Keratinocyte (primary cell): ENCODE results near the gene DLGAP1. TPM values are rescaled to one million over a fixed set of nuclear protein-coding genes. Genes with fewer than 3 reads are reported as not detected.

ENCODE experiments used
- DNase-seq: peaks from one replicate; pipeline ENCODE4 v3.0.0-alpha.2; 2011; ENCODE audit warnings: low read depth, missing footprints, low spot score
- FAIRE-seq: peaks from 2 replicates; lab custom pipeline; 2011; peaks lifted over from hg19 to GRCh38; lab: Jason Lieb, UNC
- H2AFZ ChIP-seq: 2 replicates; pipeline ENCODE4 v1.6.0; 2012; ENCODE audit warnings: low read length, control low read depth, inconsistent platforms; ENCODE audit not compliant: control insufficient read depth
- H3K27ac ChIP-seq: 2 replicates; pipeline ENCODE4 v1.5.1; 2011; ENCODE audit warnings: low read length; ENCODE audit not compliant: control insufficient read depth, insufficient read depth
- H3K27me3 ChIP-seq: 3 replicates; pipeline ENCODE4 v1.6.0; 2011; ENCODE audit warnings: low read length; ENCODE audit not compliant: control insufficient read depth, insufficient read depth; ENCODE audit errors: extremely low read depth
- H3K36me3 ChIP-seq, 2 experiments: 2 replicates in 1 of 2; 3 replicates in 1 of 2; pipeline ENCODE4 v1.5.1; 2011; ENCODE audit warnings: low read length in 2 of 2, mild to moderate bottlenecking in 1 of 2; ENCODE audit not compliant: control insufficient read depth in 2 of 2, insufficient read depth in 2 of 2; ENCODE audit errors: extremely low read depth in 1 of 2
- H3K4me1 ChIP-seq: 3 replicates; pipeline ENCODE4 v1.5.1; 2011; ENCODE audit warnings: low read length; ENCODE audit not compliant: control insufficient read depth, insufficient read depth; ENCODE audit errors: extremely low read depth
- H3K4me2 ChIP-seq: 3 replicates; pipeline ENCODE4 v1.6.0; 2011; ENCODE audit warnings: low read depth, low read length; ENCODE audit not compliant: control insufficient read depth, insufficient read depth; ENCODE audit errors: extremely low read depth
- H3K4me3 ChIP-seq, 3 experiments: fragments of 200-600 bp in 1 of 3; sonication (generic) in 1 of 3; 2 replicates in 2 of 3; 3 replicates in 1 of 3; pipeline ENCODE4 v1.5.1; 2011 to 2016; ENCODE audit warnings: low read length in 3 of 3, mild to moderate bottlenecking in 3 of 3, control low read depth in 2 of 3, inconsistent platforms in 1 of 3, low read depth in 1 of 3, mixed read lengths in 1 of 3, mixed run types in 1 of 3, moderate library complexity in 1 of 3; ENCODE audit not compliant: control insufficient read depth in 2 of 3, insufficient read depth in 2 of 3; ENCODE audit errors: extremely low read depth in 1 of 3
- H3K79me2 ChIP-seq: 2 replicates; pipeline ENCODE4 v1.6.0; 2012; ENCODE audit warnings: low read length; ENCODE audit not compliant: control insufficient read depth, insufficient read depth
- H3K9ac ChIP-seq: 3 replicates; pipeline ENCODE4 v1.6.0; 2011; ENCODE audit warnings: low read length; ENCODE audit not compliant: control insufficient read depth, insufficient read depth; ENCODE audit errors: extremely low read depth
- H3K9me1 ChIP-seq: 3 replicates; pipeline ENCODE4 v1.6.0; 2011; ENCODE audit warnings: low read length; ENCODE audit not compliant: control insufficient read depth, insufficient read depth; ENCODE audit errors: extremely low read depth
- H3K9me3 ChIP-seq: 2 replicates; pipeline ENCODE4 v1.5.1; 2012; ENCODE audit warnings: low read depth, low read length; ENCODE audit not compliant: control insufficient read depth
- H4K20me1 ChIP-seq: 3 replicates; pipeline ENCODE4 v1.6.0; 2011; ENCODE audit warnings: low read length; ENCODE audit not compliant: control insufficient read depth, insufficient read depth; ENCODE audit errors: extremely low read depth
- CTCF ChIP-seq, 3 experiments: IDR thresholded peaks in 1 of 3; conservative IDR thresholded peaks in 1 of 3; optimal IDR thresholded peaks in 1 of 3; 2 replicates in 2 of 3; 3 replicates in 1 of 3; pipeline versions ENCODE3 to v1.5.1; 2011; ENCODE audit warnings: low read length in 3 of 3, mild to moderate bottlenecking in 3 of 3, moderate library complexity in 2 of 3, control low read depth in 1 of 3, inconsistent platforms in 1 of 3; ENCODE audit not compliant: insufficient read depth in 2 of 3; ENCODE audit errors: extremely low read depth in 1 of 3
- EZH2 ChIP-seq: IDR thresholded peaks from one replicate; pipeline ENCODE4 v1.6.1; 2012; ENCODE audit warnings: inconsistent platforms, mild to moderate bottlenecking, low read length, moderate library complexity
- dilution Hi-C: fragments of 300-500 bp; cut with MboI; formaldehyde crosslinking; loops from one replicate; pipeline ENCODE4 v1.7.0; 2020; ENCODE audit warnings: low sequenced_read_pairs; ENCODE audit not compliant: extremely low pct_ligation_motif_present
- polyA plus RNA-seq, 5 experiments: library from polyadenylated mRNA; depleted of rRNA in 3 of 5; stranded (reverse) in 3 of 5; stranded (forward) in 1 of 5; unstranded in 1 of 5; fragments of >200 nt; gene quantifications; 1 replicate in 1 of 5; 2 replicates in 3 of 5; 3 replicates in 1 of 5; pipeline versions ENCODE4 v1.2.1 to v1.2.3, GENCODE V29; 2011 to 2012; ENCODE audit warnings: missing spikeins in 2 of 5, low read depth in 1 of 5, low replicate concordance in 1 of 5

The DLGAP1 gene
- polyA plus RNA-seq, 1 donor (not counting 4 experiments of a cell fraction or from before 2014, with no cell fraction given), result not detected

DNA sequence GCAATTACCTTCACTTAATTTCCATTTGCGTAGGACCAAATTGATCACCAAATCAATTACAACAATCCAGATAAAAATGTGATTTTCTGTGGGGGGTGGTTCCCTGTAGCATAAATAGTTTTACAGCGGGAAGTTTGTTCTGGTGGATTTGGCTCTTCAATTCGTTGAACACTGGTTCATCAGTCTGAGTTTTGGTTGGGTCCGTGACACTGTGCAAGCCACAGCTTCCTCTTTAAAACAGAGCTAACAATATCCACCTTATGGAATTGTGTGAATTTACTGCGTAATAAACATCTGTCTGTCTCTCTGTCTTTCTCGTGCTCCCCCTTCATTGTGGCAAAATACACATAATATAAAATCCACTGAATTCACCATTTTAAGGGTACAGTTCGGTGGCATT lies 694.4 kb downstream of the DLGAP1 start:
- H2AFZ ChIP-seq, result no peak overlapping the region
- H3K27me3 ChIP-seq, result no peaks in the 10 kb centered on the region
- dilution Hi-C loops, result no loop called here
- TF ChIP-seq CTCF (optimal IDR thresholded peaks at IDR 0.05 in 1 of 3, IDR thresholded peaks at IDR 0.05 in 1 of 3, conservative IDR thresholded peaks at IDR 0.05 in 1 of 3; ENCODE audit: extremely low read depth in 1 of 3, insufficient read depth in 2 of 3, low read length in 3 of 3) (no peak), EZH2 (no peak)
- no peaks in the 10 kb centered on the region for H3K36me3 ChIP-seq
- H4K20me1 ChIP-seq, result no peaks in the 10 kb centered on the region
- DNase-seq (no peak), FAIRE-seq (no peak)
- no peaks in the 10 kb centered on the region for H3K4me1 ChIP-seq
- H3K9ac ChIP-seq, result no peak overlapping the region
- H3K27ac ChIP-seq, result no peak overlapping the region
- no peaks in the 10 kb centered on the region for H3K9me1 ChIP-seq
- H3K4me2 ChIP-seq, result no peak overlapping the region
- H3K4me3 ChIP-seq, result no peak overlapping the region
- H3K9me3 ChIP-seq, result no peaks in the 10 kb centered on the region
- no peaks in the 10 kb centered on the region for H3K79me2 ChIP-seq

DNA sequence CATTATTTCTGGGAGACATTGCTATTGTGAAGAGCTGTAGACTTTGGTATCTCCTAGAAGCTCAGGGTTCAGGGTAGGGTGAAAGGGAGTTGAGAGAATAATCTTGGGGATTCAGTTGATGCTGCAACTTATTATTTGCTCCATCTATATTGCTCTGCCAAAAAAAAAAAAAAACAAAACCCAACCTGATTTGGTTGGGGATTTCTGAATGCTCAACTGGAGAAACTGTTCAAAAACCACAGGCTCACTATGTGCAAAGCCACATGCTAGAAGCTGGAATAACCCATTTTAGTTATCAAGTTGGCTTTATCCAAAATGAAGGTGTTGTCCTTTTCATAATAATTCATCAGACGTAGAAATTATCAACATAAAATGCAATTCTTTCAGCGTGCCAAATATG lies 696.0 kb downstream of the DLGAP1 start:
- Histone ChIP-seq H3K36me3 (no peaks in the 10 kb centered on the region), H3K4me3 (no peak overlapping the region), H3K4me2 (no peak overlapping the region), H3K27me3 (no peaks in the 10 kb centered on the region), H3K9me1 (no peaks in the 10 kb centered on the region), H3K27ac (no peak overlapping the region), H2AFZ (no peak overlapping the region), H3K9me3 (no peaks in the 10 kb centered on the region), H3K4me1 (no peaks in the 10 kb centered on the region), H3K79me2 (no peaks in the 10 kb centered on the region), H4K20me1 (no peaks in the 10 kb centered on the region), H3K9ac (no peak overlapping the region)
- dilution Hi-C loops, result no loop called here
- DNase-seq, result no peak
- TF ChIP-seq EZH2 (no peak), CTCF (optimal IDR thresholded peaks at IDR 0.05 in 1 of 3, IDR thresholded peaks at IDR 0.05 in 1 of 3, conservative IDR thresholded peaks at IDR 0.05 in 1 of 3; ENCODE audit: extremely low read depth in 1 of 3, insufficient read depth in 2 of 3, low read length in 3 of 3) (no peak)
- no peak for FAIRE-seq
